Retina (tissue), 1 donor: ENCODE results near the gene CDC42BPB.
"Not testable (repeated sequence)": the region's sequence is repeated elsewhere in the genome, so short reads cannot be mapped to it uniquely, and the experiment has no call there.

Experiments
- DNase-seq: peaks from one replicate; pipeline ENCODE4 v3.0.0-alpha.2; 2016

The CDC42BPB gene

GRCh38 chr14:103045371-103045869 lies 11.9 kb downstream of the CDC42BPB start:
- DNase-seq, result no peak

- no peak for DNase-seq
Measured at GRCh38 chr14:103043257-103044015, 13.9 kb downstream of the CDC42BPB start.

- DNase-seq, result no peak
Measured at GRCh38 chr14:103041464-103041863, 15.9 kb downstream of the CDC42BPB start.

- no peak for DNase-seq
Measured at GRCh38 chr14:103033681-103034096, 23.7 kb downstream of the CDC42BPB start.

- DNase-seq, result no peak
Measured at GRCh38 chr14:103031956-103032355, 25.4 kb downstream of the CDC42BPB start.

- no peak for DNase-seq
Measured at GRCh38 chr14:103031566-103031911, 25.8 kb downstream of the CDC42BPB start.

- DNase-seq, result no peak
Measured at GRCh38 chr14:103030741-103031565, 26.4 kb downstream of the CDC42BPB start.

- DNase-seq, result no peak
Measured at GRCh38 chr14:103029936-103030335, 27.4 kb downstream of the CDC42BPB start.

GRCh38 chr14:103028772-103029171 lies 28.6 kb downstream of the CDC42BPB start:
- no peak for DNase-seq

- no peak for DNase-seq
Measured at GRCh38 chr14:103028161-103028767, 29.1 kb downstream of the CDC42BPB start.

GRCh38 chr14:103027451-103027850 lies 29.9 kb downstream of the CDC42BPB start:
- DNase-seq, result no peak

- DNase-seq, result no peak
Measured at GRCh38 chr14:103026988-103027387, 30.4 kb downstream of the CDC42BPB start.

- not testable (repeated sequence) for DNase-seq
Measured at GRCh38 chr14:103026196-103026595, 31.2 kb downstream of the CDC42BPB start.

- no peak for DNase-seq
Measured at GRCh38 chr14:103023881-103024473, 33.4 kb downstream of the CDC42BPB start.

- DNase-seq, result no peak
Measured at GRCh38 chr14:103022685-103023044, 34.7 kb downstream of the CDC42BPB start.

GRCh38 chr14:103022002-103022684 lies 35.2 kb downstream of the CDC42BPB start:
- no peak for DNase-seq

- DNase-seq, result no peak
Measured at GRCh38 chr14:103021684-103022001, 35.7 kb downstream of the CDC42BPB start.

- DNase-seq, result no peak
Measured at GRCh38 chr14:103020271-103021170, 36.8 kb downstream of the CDC42BPB start.

- no peak for DNase-seq
Measured at GRCh38 chr14:103019826-103020225, 37.5 kb downstream of the CDC42BPB start.

- DNase-seq, result no peak
Measured at GRCh38 chr14:103019236-103019635, 38.1 kb downstream of the CDC42BPB start.

- DNase-seq, result no peak
Measured at GRCh38 chr14:103016594-103016993, 40.8 kb downstream of the CDC42BPB start.

GRCh38 chr14:103016071-103016470 lies 41.3 kb downstream of the CDC42BPB start:
- no peak for DNase-seq
